B cell (primary cell): ENCODE results near the gene LAMC3. TPM values are rescaled to one million over a fixed set of nuclear protein-coding genes. Genes with fewer than 3 reads are reported as not detected.

ENCODE experiments used
- ATAC-seq: fragments of 200-7000 bp; cut with Tn5 transposase; one replicate; pipeline ENCODE4 v1.10.0; 2021; ENCODE audit warnings: low read depth, mild to moderate bottlenecking, moderate number of reproducible peaks, moderate library complexity
- CTCF ChIA-PET: fragments of 350-600 bp; sonication (Branson Sonifier 250); formaldehyde crosslinking; loops from one replicate; lab custom pipeline; 2021; ENCODE audit warnings: antibody characterized with exemption, inconsistent platforms; lab: Charles Lee
- POLR2A ChIA-PET: fragments of 350-600 bp; sonication (Branson Sonifier 250); formaldehyde crosslinking; loops from one replicate; lab custom pipeline; 2021; ENCODE audit warnings: antibody characterized with exemption; lab: Charles Lee
- DNase-seq: peaks from one replicate; pipeline ENCODE4 v3.0.0; 2013
- H2AFZ ChIP-seq: 2 replicates; pipeline ENCODE4 v1.6.1; 2012; ENCODE audit warnings: mild to moderate bottlenecking, low read depth, low read length; ENCODE audit not compliant: insufficient read depth, poor library complexity, severe bottlenecking
- H3K27ac ChIP-seq, 2 donors: 1 replicate in 1 of 2; 2 replicates in 1 of 2; pipeline ENCODE4 v1.5.1; 2012 to 2013; ENCODE audit warnings: low read length in 2 of 2, mild to moderate bottlenecking in 2 of 2, moderate library complexity in 1 of 2
- H3K27me3 ChIP-seq, 4 experiments: fragments of 200-600 bp in 1 of 4; sonication (generic) in 1 of 4; replicated peaks in 1 of 4; 1 replicate in 2 of 4; 2 replicates in 2 of 4; pipeline versions ENCODE4 v1.6.1 to v1.7.0; 2013 to 2016; ENCODE audit warnings: low read length in 3 of 4, mild to moderate bottlenecking in 2 of 4, mixed read lengths in 1 of 4, moderate library complexity in 1 of 4; ENCODE audit not compliant: insufficient read depth in 4 of 4, control insufficient read depth in 3 of 4; ENCODE audit errors: control extremely low read depth in 1 of 4
- H3K36me3 ChIP-seq, 2 experiments: replicated peaks in 1 of 2; 1 replicate in 1 of 2; 2 replicates in 1 of 2; pipeline versions ENCODE4 v1.6.1 to v1.7.1; 2013; ENCODE audit warnings: low read length in 1 of 2; ENCODE audit not compliant: insufficient read depth in 2 of 2, control insufficient read depth in 1 of 2; ENCODE audit errors: control extremely low read depth in 1 of 2, extremely low read depth in 1 of 2
- H3K4me1 ChIP-seq, 2 donors: fragments of 200-600 bp in 1 of 2; sonication (generic) in 1 of 2; 1 replicate in 1 of 2; 2 replicates in 1 of 2; pipeline versions ENCODE4 v1.5.1 to v1.6.1; 2013 to 2017; ENCODE audit warnings: low read length in 2 of 2; ENCODE audit not compliant: control insufficient read depth in 2 of 2, insufficient read depth in 2 of 2
- H3K4me2 ChIP-seq: replicated peaks from 2 replicates; pipeline ENCODE3; 2012; ENCODE audit warnings: mild to moderate bottlenecking, low read depth, low read length; ENCODE audit not compliant: poor library complexity, severe bottlenecking
- H3K4me3 ChIP-seq, 5 experiments: fragments of 200-600 bp in 1 of 5; sonication (generic) in 1 of 5; 1 replicate in 3 of 5; 2 replicates in 2 of 5; pipeline versions ENCODE4 v1.5.1 to v1.7.0; 2011 to 2016; ENCODE audit warnings: low read length in 4 of 5, mild to moderate bottlenecking in 4 of 5, low read depth in 2 of 5, control low read depth in 1 of 5, moderate library complexity in 1 of 5; ENCODE audit not compliant: insufficient read depth in 1 of 5; ENCODE audit errors: control extremely low read depth in 1 of 5, extremely low read depth in 1 of 5
- H3K79me2 ChIP-seq: fragments of 200-600 bp; sonication (generic); one replicate; pipeline ENCODE4 v1.6.0; 2016; ENCODE audit warnings: low read length; ENCODE audit not compliant: control insufficient read depth, insufficient read depth
- H3K9ac ChIP-seq: fragments of 200-600 bp; sonication (generic); 2 replicates; pipeline ENCODE4 v1.6.1; 2017; ENCODE audit warnings: mild to moderate bottlenecking, low read length, moderate library complexity
- H3K9me3 ChIP-seq, 3 donors: one replicate each; pipeline versions ENCODE4 v1.6.1 to v1.7.1; 2013; ENCODE audit warnings: low read length in 2 of 3; ENCODE audit not compliant: control insufficient read depth in 2 of 3, insufficient read depth in 1 of 3; ENCODE audit errors: control extremely low read depth in 1 of 3
- H4K20me1 ChIP-seq: 2 replicates; pipeline ENCODE4 v1.6.0; 2012; ENCODE audit warnings: mild to moderate bottlenecking, low read length; ENCODE audit not compliant: insufficient read depth, control insufficient read depth, poor library complexity, severe bottlenecking
- H3K27ac Mint-ChIP-seq: one replicate; pipeline ENCODE4 v1.8.0; 2021; ENCODE audit warnings: mixed read lengths
- H3K27me3 Mint-ChIP-seq: one replicate; pipeline ENCODE4 v1.8.0; 2021; ENCODE audit warnings: mixed read lengths
- H3K4me1 Mint-ChIP-seq: one replicate; pipeline ENCODE4 v1.8.0; 2021; ENCODE audit warnings: mixed read lengths
- H3K4me3 Mint-ChIP-seq: one replicate; pipeline ENCODE4 v1.8.0; 2021; ENCODE audit warnings: mixed read lengths
- H3K9me3 Mint-ChIP-seq: one replicate; pipeline ENCODE4 v1.8.0; 2022; ENCODE audit warnings: mixed read lengths; ENCODE audit not compliant: insufficient read depth
- EZH2 ChIP-seq: IDR thresholded peaks from 2 replicates; pipeline ENCODE4 v1.6.1; 2012; ENCODE audit warnings: borderline replicate concordance, low read depth, mild to moderate bottlenecking, moderate library complexity, low read length; ENCODE audit not compliant: insufficient read depth, poor library complexity, severe bottlenecking
- WGBS: methylation state at CpG from one replicate; pipeline ENCODE4 v1.1.5; 2013; ENCODE audit warnings: missing lambda C conversion rate; ENCODE audit not compliant: insufficient coverage; 5-methylcytosine and 5-hydroxymethylcytosine counted together
- intact Hi-C: fragments of 100-400 bp; cut with micrococcal nuclease; formaldehyde crosslinking; loops from one replicate; pipeline ENCODE4 v1.10.0; 2022
- polyA plus RNA-seq: library from polyadenylated mRNA; depleted of rRNA; stranded (reverse); fragments of >200 nt; gene quantifications from 2 replicates; pipeline ENCODE4 v1.2.3, GENCODE V29; 2012
- total RNA-seq, 2 donors: library from RNA; stranded (reverse); fragments of 120-200 nt in 1 of 2; gene quantifications; 1 replicate in 1 of 2; 2 replicates in 1 of 2; pipeline versions ENCODE4 v1.2.3 to v1.2.4, GENCODE V29; 2013 to 2022
- TF ChIP-seq, protein P1 (sequence below): fragments of 200-600 bp; IDR thresholded peaks from one replicate; pipeline ENCODE4 v1.8.0; 2022; ENCODE audit warnings: antibody characterized with exemption, mild to moderate bottlenecking

Gene LAMC3
- total and polyA plus RNA-seq, 2 donors (not counting 1 experiment from before 2014, with no cell fraction given): 0.25 to 0.45 TPM

DNA sequence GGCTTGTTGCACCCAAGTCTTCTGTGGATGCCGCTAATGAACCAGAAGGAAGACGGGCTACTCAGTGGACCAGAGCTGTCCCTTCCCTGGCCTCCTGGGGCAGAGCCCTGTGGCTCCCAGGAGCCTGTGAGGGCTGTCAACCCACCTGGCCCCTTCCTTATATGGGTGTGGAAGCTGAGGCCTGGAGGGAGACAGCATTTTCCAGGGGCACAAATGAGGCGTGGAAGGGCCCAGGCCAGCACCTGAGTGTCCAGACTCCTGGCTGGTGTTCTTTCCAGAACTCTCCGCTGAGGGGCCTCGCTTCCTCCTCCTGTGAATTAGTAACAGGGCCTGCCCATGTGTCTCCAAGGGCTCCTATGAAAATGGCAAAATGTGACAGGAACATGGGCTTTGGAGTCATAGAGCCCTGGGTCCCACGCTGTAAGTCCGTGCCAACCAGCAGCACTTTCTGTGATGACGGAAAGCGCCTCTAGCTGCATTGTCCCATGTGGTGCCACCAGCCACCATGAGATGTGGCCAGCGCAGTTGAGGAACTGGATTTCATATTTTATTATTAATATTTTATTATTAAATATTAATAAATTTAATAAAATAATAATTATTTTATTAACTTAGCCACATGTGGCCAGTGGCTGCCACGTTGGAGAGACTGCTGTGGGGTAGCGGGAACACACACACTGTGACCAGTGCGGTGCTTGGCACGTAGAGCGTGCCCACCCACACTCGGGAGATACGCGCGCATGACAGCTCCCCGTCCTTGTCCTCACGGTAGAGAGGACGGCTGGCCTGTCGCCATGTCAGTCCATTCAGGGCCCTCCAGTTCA lies 18.3 kb downstream of the LAMC3 start:
- no peaks in the 10 kb centered on the region for H3K79me2 ChIP-seq
- Mint-ChIP-seq H3K27ac (no peak overlapping the region), H3K4me1 (no peaks in the 10 kb centered on the region), H3K4me3 (no peak overlapping the region), H3K27me3 (peaks cover 7% of the 10 kb centered on the region), H3K9me3 (no peaks in the 10 kb centered on the region)
- no peaks in the 10 kb centered on the region for H3K36me3 ChIP-seq
- ChIA-PET POLR2A (no interaction called here), CTCF (no interaction called here)
- H3K4me2 ChIP-seq: no peak overlapping the region
- H3K4me3 ChIP-seq: no peak overlapping the region
- no peak overlapping the region for H3K27ac ChIP-seq
- H3K9ac ChIP-seq: no peak overlapping the region
- H2AFZ ChIP-seq: no peak overlapping the region
- 95% methylated on average over 19 of the region's 23 CpGs for WGBS
- H4K20me1 ChIP-seq: no peaks in the 10 kb centered on the region
- intact Hi-C loops: no loop called here
- peaks cover 0 to 2% (median under 1%) of the 10 kb centered on the region in 4 experiments for H3K27me3 ChIP-seq
- H3K4me1 ChIP-seq: no peaks in the 10 kb centered on the region
- TF ChIP-seq, protein P1, sequence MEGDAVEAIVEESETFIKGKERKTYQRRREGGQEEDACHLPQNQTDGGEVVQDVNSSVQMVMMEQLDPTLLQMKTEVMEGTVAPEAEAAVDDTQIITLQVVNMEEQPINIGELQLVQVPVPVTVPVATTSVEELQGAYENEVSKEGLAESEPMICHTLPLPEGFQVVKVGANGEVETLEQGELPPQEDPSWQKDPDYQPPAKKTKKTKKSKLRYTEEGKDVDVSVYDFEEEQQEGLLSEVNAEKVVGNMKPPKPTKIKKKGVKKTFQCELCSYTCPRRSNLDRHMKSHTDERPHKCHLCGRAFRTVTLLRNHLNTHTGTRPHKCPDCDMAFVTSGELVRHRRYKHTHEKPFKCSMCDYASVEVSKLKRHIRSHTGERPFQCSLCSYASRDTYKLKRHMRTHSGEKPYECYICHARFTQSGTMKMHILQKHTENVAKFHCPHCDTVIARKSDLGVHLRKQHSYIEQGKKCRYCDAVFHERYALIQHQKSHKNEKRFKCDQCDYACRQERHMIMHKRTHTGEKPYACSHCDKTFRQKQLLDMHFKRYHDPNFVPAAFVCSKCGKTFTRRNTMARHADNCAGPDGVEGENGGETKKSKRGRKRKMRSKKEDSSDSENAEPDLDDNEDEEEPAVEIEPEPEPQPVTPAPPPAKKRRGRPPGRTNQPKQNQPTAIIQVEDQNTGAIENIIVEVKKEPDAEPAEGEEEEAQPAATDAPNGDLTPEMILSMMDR: no peak
- no peak for TF ChIP-seq EZH2
- DNase-seq (no peak), ATAC-seq (no peak)
- no peaks in the 10 kb centered on the region for H3K9me3 ChIP-seq

DNA sequence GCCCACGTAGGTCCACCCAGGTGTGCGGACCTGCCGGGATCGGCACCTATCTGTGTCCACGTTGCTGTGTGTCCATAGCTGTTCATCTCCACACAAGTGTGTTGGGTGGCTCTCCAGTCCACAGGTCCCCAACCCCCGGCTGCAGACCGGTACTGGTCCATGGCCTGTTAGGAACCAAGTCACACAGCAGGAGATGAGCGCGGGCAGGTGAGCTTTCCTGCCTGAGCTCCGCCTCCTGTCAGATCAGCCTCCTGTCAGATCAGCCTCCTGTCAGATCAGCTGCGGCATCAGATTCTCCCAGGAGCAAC lies 18.9 kb downstream of the LAMC3 start:
- Histone ChIP-seq H3K9me3 (no peaks in the 10 kb centered on the region), H2AFZ (no peak overlapping the region), H3K4me2 (no peak overlapping the region), H3K4me3 (no peak overlapping the region), H4K20me1 (no peaks in the 10 kb centered on the region), H3K4me1 (no peaks in the 10 kb centered on the region), H3K27me3 (peaks cover 0 to 2% (median under 1%) of the 10 kb centered on the region in 4 experiments), H3K27ac (no peak overlapping the region), H3K79me2 (no peaks in the 10 kb centered on the region), H3K36me3 (no peaks in the 10 kb centered on the region), H3K9ac (no peak overlapping the region)
- WGBS: 93% methylated on average over 11 of the region's 11 CpGs
- H3K4me1 Mint-ChIP-seq: no peaks in the 10 kb centered on the region
- intact Hi-C loops: no loop called here
- no peak overlapping the region for H3K4me3 Mint-ChIP-seq
- H3K9me3 Mint-ChIP-seq: no peaks in the 10 kb centered on the region
- no peak for ATAC-seq
- peaks cover 7% of the 10 kb centered on the region for H3K27me3 Mint-ChIP-seq
- TF ChIP-seq, protein P1: no peak
- TF ChIP-seq EZH2: no peak
- ChIA-PET CTCF (no interaction called here), POLR2A (no interaction called here)
- H3K27ac Mint-ChIP-seq: no peak overlapping the region
- no peak for DNase-seq
